ENCODE measurements around the gene RBM19.

- TF ChIP-seq CTCF (IDR thresholded peaks at IDR 0.05; ENCODE audit: low read length) (no peak), EZH2 (optimal IDR thresholded peaks at IDR 0.05; ENCODE audit: low read depth, low read length) (no peak), EZH2phosphoT487 (IDR thresholded peaks at IDR 0.05; ENCODE audit: low read length) (no peak)
Observed at GRCh38 chr12:113934946-113935345, 31.2 kb downstream of the RBM19 start.
